GM13977 (cell line): Measurements from ENCODE around the gene ESR1.
"Not testable (repeated sequence)": the region's sequence is repeated elsewhere in the genome, so short reads cannot be mapped to it uniquely, and the experiment has no call there.

Experiments used
- DNase-seq: peaks from one replicate; pipeline ENCODE4 v3.0.0; 2012; ENCODE audit warnings: low spot score
- in situ Hi-C: fragments of 300-500 bp; cut with MboI; formaldehyde crosslinking; loops from one replicate; pipeline ENCODE4 v1.12.0; 2022; ENCODE audit warnings: low sequenced_read_pairs, low pct_unique_long_range_greater_than_20kb, mixed read lengths, inconsistent platforms; ENCODE audit not compliant: unreplicated experiment
- TF ChIP-seq, protein P1 (sequence below): IDR thresholded peaks from 2 replicates; pipeline ENCODE4 v1.5.1; 2012; ENCODE audit warnings: mild to moderate bottlenecking, control low read depth; ENCODE audit not compliant: insufficient read depth; ENCODE audit errors: extremely low read depth, missing control alignments

Gene ESR1

DNA sequence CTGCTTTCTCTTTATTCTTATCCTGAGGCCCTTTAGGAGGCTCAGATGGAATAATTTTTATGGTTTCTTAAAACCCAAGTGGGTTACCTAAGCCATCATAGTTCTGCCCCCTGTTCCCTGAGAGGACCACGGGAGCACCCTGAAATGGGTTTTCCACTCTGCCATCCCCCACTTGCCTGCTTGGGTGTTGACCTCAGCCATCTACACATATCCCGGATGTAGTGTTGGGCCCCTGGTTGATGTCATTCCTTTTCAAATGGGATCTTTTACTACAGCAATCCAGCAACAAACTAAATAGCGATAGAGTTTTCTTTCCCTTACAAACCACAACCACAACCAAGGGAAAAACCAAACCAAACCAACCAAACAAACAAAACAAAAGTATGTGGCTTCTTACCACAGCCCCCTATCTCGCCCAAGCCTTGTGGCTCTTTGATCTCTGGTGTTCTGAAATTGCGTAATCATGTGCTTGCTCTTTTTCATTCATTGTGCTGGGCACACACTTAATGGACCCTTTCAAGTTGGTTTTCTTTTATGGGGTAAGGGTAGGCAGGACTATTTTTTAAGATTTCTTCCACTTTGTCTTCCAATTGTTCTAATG, 154.9 kb downstream of the ESR1 start:
- TF ChIP-seq, protein P1, sequence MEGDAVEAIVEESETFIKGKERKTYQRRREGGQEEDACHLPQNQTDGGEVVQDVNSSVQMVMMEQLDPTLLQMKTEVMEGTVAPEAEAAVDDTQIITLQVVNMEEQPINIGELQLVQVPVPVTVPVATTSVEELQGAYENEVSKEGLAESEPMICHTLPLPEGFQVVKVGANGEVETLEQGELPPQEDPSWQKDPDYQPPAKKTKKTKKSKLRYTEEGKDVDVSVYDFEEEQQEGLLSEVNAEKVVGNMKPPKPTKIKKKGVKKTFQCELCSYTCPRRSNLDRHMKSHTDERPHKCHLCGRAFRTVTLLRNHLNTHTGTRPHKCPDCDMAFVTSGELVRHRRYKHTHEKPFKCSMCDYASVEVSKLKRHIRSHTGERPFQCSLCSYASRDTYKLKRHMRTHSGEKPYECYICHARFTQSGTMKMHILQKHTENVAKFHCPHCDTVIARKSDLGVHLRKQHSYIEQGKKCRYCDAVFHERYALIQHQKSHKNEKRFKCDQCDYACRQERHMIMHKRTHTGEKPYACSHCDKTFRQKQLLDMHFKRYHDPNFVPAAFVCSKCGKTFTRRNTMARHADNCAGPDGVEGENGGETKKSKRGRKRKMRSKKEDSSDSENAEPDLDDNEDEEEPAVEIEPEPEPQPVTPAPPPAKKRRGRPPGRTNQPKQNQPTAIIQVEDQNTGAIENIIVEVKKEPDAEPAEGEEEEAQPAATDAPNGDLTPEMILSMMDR = no peak
- no peak for DNase-seq
- in situ Hi-C loops = no loop called here

GRCh38 chr6:151963001-151963400, 155.5 kb downstream of the ESR1 start:
- in situ Hi-C loops = no loop called here
- TF ChIP-seq, protein P1 = no peak
- no peak for DNase-seq

DNA sequence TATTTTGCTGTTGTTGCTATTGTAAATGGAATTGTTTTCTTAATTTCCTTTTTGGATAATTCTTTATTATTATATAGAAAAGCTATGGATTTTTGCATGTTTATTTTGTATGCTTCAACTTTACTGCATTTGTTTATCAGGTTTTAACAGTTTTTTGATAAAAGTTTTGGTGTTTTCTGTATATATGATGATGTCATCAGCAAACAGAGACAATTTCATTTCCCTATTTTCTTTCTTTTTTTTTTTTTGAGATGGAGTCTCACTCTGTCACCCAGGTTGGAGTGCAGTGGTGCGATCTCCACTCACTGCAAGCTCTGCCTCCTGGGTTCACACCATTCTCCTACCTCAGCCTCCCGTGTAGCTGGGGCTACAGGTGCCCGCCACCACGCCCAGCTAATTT, 156.9 kb downstream of the ESR1 start:
- DNase-seq, in situ Hi-C loops: not testable (repeated sequence)

- no peak for DNase-seq
- in situ Hi-C loops = no loop called here
- TF ChIP-seq, protein P1 = no peak
Observed at GRCh38 chr6:151974061-151974617, 166.7 kb downstream of the ESR1 start.

- TF ChIP-seq, protein P1 = no peak
- in situ Hi-C loops = no loop called here
Observed at GRCh38 chr6:151975795-151976194, 168.3 kb downstream of the ESR1 start.

GRCh38 chr6:151988199-151988598, 180.7 kb downstream of the ESR1 start:
- in situ Hi-C loops = not testable (repeated sequence)

More at GRCh38 chr6:151975795-151976194, 168.3 kb downstream of the ESR1 start:
- DNase-seq = no peak

DNA sequence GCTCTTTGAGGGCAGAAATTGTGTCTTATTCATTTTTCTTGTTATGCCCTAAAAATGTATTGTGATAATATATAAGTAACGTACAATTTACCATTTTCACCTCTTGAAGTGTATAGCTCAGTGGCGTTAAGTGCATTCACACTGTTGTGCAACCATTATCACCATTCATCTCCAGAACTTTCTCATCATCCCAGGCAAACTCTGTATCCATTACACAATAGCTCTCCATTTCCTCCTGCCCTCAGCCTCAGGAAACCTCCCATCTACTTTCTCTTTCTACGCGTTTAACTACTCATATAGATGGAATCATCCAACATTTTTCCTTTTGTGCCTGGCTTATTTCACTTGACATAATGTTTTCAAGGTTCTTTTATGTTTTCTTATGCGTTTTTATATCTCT, 184.6 kb downstream of the ESR1 start:
- in situ Hi-C loops = no loop called here
- TF ChIP-seq, protein P1 = no peak
- no peak for DNase-seq

More at GRCh38 chr6:151988199-151988598, 180.7 kb downstream of the ESR1 start:
- DNase-seq = not testable (repeated sequence)

DNA sequence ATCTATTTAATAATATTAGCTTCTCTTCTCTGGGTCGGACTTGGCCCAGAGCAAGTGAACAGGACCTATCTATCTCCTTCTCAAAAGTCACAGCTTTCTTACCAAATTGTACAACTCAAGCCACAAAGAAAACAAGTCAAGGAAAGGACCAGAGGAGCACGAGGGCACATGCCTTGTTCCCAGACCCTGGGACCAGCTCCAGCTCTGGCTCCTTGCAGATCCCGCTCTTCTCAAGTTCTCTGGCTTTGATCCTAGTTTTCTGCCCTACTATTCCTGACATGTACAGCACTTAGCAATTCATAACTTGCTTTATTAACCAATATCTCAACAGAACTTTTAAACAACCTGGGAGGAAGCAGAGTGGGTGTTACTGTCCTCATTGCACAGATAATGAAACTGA, 185.9 kb downstream of the ESR1 start:
- in situ Hi-C loops = no loop called here
- no peak for DNase-seq
- TF ChIP-seq, protein P1 = no peak
